WERI-Rb-1 (cell line): ENCODE data around the gene PLPP1.

Experiments
- DNase-seq: peaks from one replicate; pipeline ENCODE4 v3.0.0-alpha.2; 2020
- H3K27ac ChIP-seq: fragments of 250-450 bp; sonication (Bioruptor Pico); 2 replicates; pipeline ENCODE4 v1.5.1; 2020; ENCODE audit warnings: mild to moderate bottlenecking, moderate library complexity
- H3K27me3 ChIP-seq: fragments of 250-450 bp; sonication (Bioruptor Pico); 2 replicates; pipeline ENCODE4 v1.5.1; 2021; ENCODE audit warnings: mild to moderate bottlenecking, low read depth, moderate library complexity; ENCODE audit not compliant: insufficient read depth, severe bottlenecking
- H3K36me3 ChIP-seq: fragments of 250-450 bp; sonication (Bioruptor Pico); 2 replicates; pipeline ENCODE4 v1.5.1; 2020; ENCODE audit warnings: mild to moderate bottlenecking, moderate library complexity
- H3K4me3 ChIP-seq: 2 replicates; pipeline ENCODE4 v1.5.1; 2011; ENCODE audit warnings: low read depth, mild to moderate bottlenecking, control low read depth, low read length
- H3K9me3 ChIP-seq: fragments of 250-450 bp; sonication (Bioruptor Pico); 2 replicates; pipeline ENCODE4 v1.5.1; 2021; ENCODE audit warnings: mild to moderate bottlenecking, moderate library complexity; ENCODE audit not compliant: severe bottlenecking
- TF ChIP-seq, protein P1 (sequence below): IDR thresholded peaks from 2 replicates; pipeline ENCODE4 v1.5.1; 2011; ENCODE audit warnings: low read depth, mild to moderate bottlenecking, control low read depth, inconsistent platforms, low read length

The PLPP1 gene

DNA sequence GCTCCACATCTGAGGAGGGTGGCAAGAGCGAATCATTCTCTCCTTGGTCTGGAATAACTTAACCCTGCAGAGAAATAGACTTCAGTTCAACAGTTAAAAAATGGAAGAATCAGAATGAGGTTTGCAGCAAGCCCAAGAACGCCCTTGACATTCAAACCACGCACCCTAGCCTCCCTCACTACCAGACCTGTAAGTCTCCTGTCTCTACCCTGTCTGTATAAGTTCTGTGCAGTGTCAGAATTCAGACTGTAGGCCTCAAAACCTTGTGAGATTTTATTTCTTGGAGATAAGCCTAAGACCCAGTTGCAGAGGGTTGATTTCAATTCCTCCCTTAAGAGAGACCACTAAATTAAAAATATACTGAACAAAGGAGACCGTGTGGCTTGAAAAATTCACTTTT lies 35.8 kb upstream of the PLPP1 start:
- Histone ChIP-seq H3K4me3 (no peak overlapping the region), H3K27ac (peak overlapping the region; percentile 29), H3K36me3 (no peaks in the 10 kb centered on the region), H3K27me3 (no peaks in the 10 kb centered on the region), H3K9me3 (no peaks in the 10 kb centered on the region)
- DNase-seq = no peak
- TF ChIP-seq, protein P1, sequence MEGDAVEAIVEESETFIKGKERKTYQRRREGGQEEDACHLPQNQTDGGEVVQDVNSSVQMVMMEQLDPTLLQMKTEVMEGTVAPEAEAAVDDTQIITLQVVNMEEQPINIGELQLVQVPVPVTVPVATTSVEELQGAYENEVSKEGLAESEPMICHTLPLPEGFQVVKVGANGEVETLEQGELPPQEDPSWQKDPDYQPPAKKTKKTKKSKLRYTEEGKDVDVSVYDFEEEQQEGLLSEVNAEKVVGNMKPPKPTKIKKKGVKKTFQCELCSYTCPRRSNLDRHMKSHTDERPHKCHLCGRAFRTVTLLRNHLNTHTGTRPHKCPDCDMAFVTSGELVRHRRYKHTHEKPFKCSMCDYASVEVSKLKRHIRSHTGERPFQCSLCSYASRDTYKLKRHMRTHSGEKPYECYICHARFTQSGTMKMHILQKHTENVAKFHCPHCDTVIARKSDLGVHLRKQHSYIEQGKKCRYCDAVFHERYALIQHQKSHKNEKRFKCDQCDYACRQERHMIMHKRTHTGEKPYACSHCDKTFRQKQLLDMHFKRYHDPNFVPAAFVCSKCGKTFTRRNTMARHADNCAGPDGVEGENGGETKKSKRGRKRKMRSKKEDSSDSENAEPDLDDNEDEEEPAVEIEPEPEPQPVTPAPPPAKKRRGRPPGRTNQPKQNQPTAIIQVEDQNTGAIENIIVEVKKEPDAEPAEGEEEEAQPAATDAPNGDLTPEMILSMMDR = no peak

DNA sequence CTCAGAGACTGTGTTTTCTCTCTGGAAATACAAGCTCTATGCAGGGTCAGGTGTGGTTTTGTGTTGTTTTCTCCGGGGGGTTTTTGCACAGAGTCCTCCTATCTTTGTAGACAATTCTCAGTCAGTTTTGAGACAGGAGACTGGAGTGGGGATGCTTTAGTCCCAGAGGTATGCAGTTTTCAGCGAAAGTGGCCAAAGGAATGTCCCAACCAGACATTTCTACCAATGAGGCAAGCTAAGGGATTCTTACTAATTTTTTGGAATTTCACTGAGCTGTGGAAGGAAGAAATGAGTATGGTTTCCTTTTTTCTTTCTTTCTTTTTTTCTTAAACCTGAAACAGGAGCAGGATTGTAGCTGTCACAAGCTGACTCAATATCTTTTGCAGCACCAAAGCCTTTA lies 35.3 kb upstream of the PLPP1 start:
- Histone ChIP-seq H3K9me3 (no peaks in the 10 kb centered on the region), H3K36me3 (no peaks in the 10 kb centered on the region), H3K27me3 (no peaks in the 10 kb centered on the region), H3K27ac (no peak overlapping the region), H3K4me3 (no peak overlapping the region)
- no peak for DNase-seq
- TF ChIP-seq, protein P1 = no peak

DNA sequence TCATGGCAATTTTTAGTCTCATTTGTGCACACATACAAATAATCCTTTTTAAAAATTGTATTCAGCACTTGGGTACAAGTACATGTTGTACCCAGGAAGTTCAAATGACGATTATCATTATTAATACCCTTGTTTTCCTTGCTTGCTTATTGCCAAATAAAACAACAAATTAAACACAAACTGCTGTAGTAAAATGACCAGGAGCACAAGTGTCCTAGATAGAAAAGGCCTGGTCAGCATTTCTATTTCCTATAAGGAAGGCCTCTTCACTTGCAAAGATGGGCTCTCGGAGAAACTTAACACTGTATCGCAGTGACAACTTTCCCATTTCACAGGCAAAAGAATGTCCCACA lies 34.7 kb upstream of the PLPP1 start:
- Histone ChIP-seq H3K4me3 (no peak overlapping the region), H3K27ac (no peak overlapping the region)

DNA sequence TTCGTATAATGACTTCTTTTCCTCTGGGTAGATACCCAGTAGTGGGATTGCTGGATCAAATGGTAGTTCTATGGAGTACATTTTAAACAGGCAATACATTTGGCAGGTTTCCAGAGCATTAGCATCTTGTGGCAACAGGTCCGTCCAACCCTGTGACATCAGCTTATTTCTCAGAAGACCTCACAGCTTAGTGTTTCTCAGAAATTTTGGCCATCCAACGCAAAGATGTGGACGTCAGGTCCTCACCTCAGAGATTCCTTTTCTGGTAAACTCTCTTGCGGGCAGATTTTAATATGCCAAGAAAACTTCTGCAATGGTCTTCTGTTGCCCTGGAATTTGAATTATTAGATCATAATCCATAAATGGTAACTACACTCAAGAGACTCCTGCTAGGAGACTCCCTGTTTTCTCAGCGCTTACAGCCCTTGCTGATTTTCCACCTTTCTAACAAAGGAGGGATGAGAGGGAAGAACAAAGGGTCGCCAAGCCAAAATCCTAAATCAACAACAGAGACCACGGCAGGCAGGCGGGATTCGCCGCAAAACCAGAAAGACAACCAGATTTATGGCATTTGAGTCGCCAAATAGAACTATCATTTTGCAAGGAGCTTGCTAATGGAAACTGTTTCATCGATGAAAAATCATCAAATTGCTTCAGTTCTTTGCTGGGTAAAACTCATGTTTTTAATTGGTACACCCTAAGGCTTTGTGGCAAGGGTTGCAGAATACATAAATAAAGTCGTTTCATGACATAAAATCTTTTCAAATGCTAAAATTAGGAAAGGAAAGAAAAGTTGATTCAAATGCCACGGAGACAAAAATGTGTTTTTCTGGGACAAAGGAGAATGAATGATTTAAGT lies 34.1 kb upstream of the PLPP1 start:
- Histone ChIP-seq H3K27me3 (no peaks in the 10 kb centered on the region), H3K4me3 (no peak overlapping the region), H3K27ac (no peak overlapping the region), H3K36me3 (no peaks in the 10 kb centered on the region), H3K9me3 (no peaks in the 10 kb centered on the region)
- DNase-seq = no peak
- TF ChIP-seq, protein P1 = no peak

More for the DNA sequence above, 34.7 kb upstream of the PLPP1 start:
- Histone ChIP-seq H3K36me3 (no peaks in the 10 kb centered on the region), H3K9me3 (no peaks in the 10 kb centered on the region), H3K27me3 (no peaks in the 10 kb centered on the region)
- TF ChIP-seq, protein P1 = no peak
- no peak for DNase-seq

DNA sequence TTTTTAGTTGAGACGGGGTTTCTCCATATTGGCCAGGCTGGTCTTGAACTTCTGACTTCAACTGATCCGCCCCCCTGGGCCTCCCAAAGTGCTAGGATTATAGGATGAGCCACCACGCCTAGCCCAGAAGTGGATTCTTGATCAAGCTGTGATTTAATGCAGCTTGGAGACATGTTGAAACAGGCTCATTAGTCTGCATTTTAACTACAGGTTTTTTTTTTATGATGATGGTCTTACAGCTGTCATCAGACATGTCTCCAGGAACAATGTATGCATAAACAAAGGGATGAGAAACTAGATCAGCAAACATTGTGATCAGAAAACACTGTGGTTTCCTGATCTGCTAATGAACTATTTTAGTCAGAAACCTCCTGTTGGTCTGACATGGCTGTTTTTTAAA lies 30.0 kb upstream of the PLPP1 start:
- peak overlapping the region; percentile 16; the same call in 1 of the 2 replicates for H3K27ac ChIP-seq
- DNase-seq = peak; percentile 53

More for the DNA sequence above, 30.0 kb upstream of the PLPP1 start:
- Histone ChIP-seq H3K4me3 (no peak overlapping the region), H3K9me3 (no peaks in the 10 kb centered on the region), H3K36me3 (no peaks in the 10 kb centered on the region), H3K27me3 (no peaks in the 10 kb centered on the region)
- TF ChIP-seq, protein P1 = no peak
